ENCODE data around the gene EVX2. TPM values are rescaled to one million over a fixed set of nuclear protein-coding genes. Genes with fewer than 3 reads are reported as not detected.

EVX2 gene
- total RNA-seq, 1 experiment from 2014 or later = not detected

GRCh38 chr2:176067589-176068418 is 16.0 kb downstream of the EVX2 start:
- H4K20me1 ChIP-seq (ENCODE audit: low read length) = no peaks in the 10 kb centered on the region
- no peak overlapping the region for H3K4me3 ChIP-seq (ENCODE audit: low read length)
- CTCF ChIA-PET = no interaction called here
- no peaks in the 10 kb centered on the region for H3K36me3 ChIP-seq (ENCODE audit: low read depth, low read length)
- H3K9ac ChIP-seq (ENCODE audit: low read length) = no peak overlapping the region
- intact Hi-C loops (cut with micrococcal nuclease) = no loop called here
- H3K4me1 ChIP-seq (ENCODE audit: insufficient read depth, low read length) = no peaks in the 10 kb centered on the region
- no peak overlapping the region for H3K27ac ChIP-seq (ENCODE audit: low read length)
- POLR2A ChIA-PET (ENCODE audit: unreplicated experiment) = no interaction called here
- DNase-seq (no peak), ATAC-seq (no peak)
- no peak overlapping the region for H3K4me2 ChIP-seq (ENCODE audit: low read length)
- no peak overlapping the region for H2AFZ ChIP-seq (ENCODE audit: low read length)
- TF ChIP-seq CTCF (conservative IDR thresholded peaks at IDR 0.05; ENCODE audit: low read depth, low read length) (no peak), EZH2 (IDR thresholded peaks at IDR 0.05; ENCODE audit: low read length, unreplicated experiment) (no peak), EZH2phosphoT487 (IDR thresholded peaks at IDR 0.05; ENCODE audit: borderline replicate concordance, low read length) (no peak)
- BruUV-seq (replicated peaks) = no TSS peak
- no peaks in the 10 kb centered on the region for H3K9me3 ChIP-seq (ENCODE audit: low read length)
- H3F3A ChIP-seq (ENCODE audit: low read length, unreplicated experiment) = no peaks in the 10 kb centered on the region
- no peaks in the 10 kb centered on the region for H3K79me2 ChIP-seq (ENCODE audit: low read length)
- H3K9me2 ChIP-seq (replicated peaks; ENCODE audit: low read length) = no peaks in the 10 kb centered on the region
- H3K27me3 ChIP-seq (ENCODE audit: low read length) = peaks cover 34% of the 10 kb centered on the region

GRCh38 chr2:176066645-176067588 is 16.8 kb downstream of the EVX2 start:
- Histone ChIP-seq H3F3A (ENCODE audit: low read length, unreplicated experiment) (no peaks in the 10 kb centered on the region), H3K4me1 (ENCODE audit: insufficient read depth, low read length) (no peaks in the 10 kb centered on the region), H3K9me3 (ENCODE audit: low read length) (no peaks in the 10 kb centered on the region), H3K4me2 (ENCODE audit: low read length) (no peak overlapping the region), H3K27ac (ENCODE audit: low read length) (no peak overlapping the region), H3K36me3 (ENCODE audit: low read depth, low read length) (no peaks in the 10 kb centered on the region), H3K79me2 (ENCODE audit: low read length) (no peaks in the 10 kb centered on the region), H2AFZ (ENCODE audit: low read length) (no peak overlapping the region), H3K4me3 (ENCODE audit: low read length) (no peak overlapping the region), H4K20me1 (ENCODE audit: low read length) (no peaks in the 10 kb centered on the region), H3K27me3 (ENCODE audit: low read length) (peaks cover 35% of the 10 kb centered on the region), H3K9me2 (replicated peaks; ENCODE audit: low read length) (no peaks in the 10 kb centered on the region), H3K9ac (ENCODE audit: low read length) (no peak overlapping the region)
- POLR2A ChIA-PET (ENCODE audit: unreplicated experiment) = no interaction called here
- ATAC-seq (no peak), DNase-seq (no peak)
- CTCF ChIA-PET = no interaction called here
- no peak for TF ChIP-seq EZH2phosphoT487 (IDR thresholded peaks at IDR 0.05; ENCODE audit: borderline replicate concordance, low read length)
- no peak for TF ChIP-seq CTCF (conservative IDR thresholded peaks at IDR 0.05; ENCODE audit: low read depth, low read length)
- no peak for TF ChIP-seq EZH2 (IDR thresholded peaks at IDR 0.05; ENCODE audit: low read length, unreplicated experiment)
- intact Hi-C loops (cut with micrococcal nuclease) = no loop called here
- no TSS peak for BruUV-seq (replicated peaks)

Measured in PC-3 (cell line).